GM23338 (cell line): Measurements from ENCODE around the gene PARD3. TPM values are rescaled to one million over a fixed set of nuclear protein-coding genes. Genes with fewer than 3 reads are reported as not detected.
A peak's percentile ranks its signal among the peaks of the same experiment; 100 is the strongest.

Experiments used
- ATAC-seq: fragments of 200-7000 bp; cut with Tn5 transposase; 3 replicates; pipeline ENCODE4 v1.9.1; 2020
- DNase-seq: peaks from one replicate; pipeline ENCODE4 v3.0.0-alpha.2; 2015; ENCODE audit warnings: low spot score
- H2AFZ ChIP-seq: fragments of 200-600 bp; sonication (generic); 2 replicates; pipeline ENCODE4 v1.8.0; 2016; ENCODE audit warnings: antibody characterized with exemption, mild to moderate bottlenecking, moderate library complexity
- H3F3A ChIP-seq: fragments of 200-600 bp; sonication (generic); replicated peaks from 2 replicates; pipeline ENCODE4 v1.8.0; 2017; ENCODE audit warnings: antibody characterized with exemption, mixed run types, low read depth
- H3K27ac ChIP-seq: fragments of 200-600 bp; sonication (generic); 2 replicates; pipeline ENCODE4 v1.6.1; 2016; ENCODE audit warnings: low read depth
- H3K27me3 ChIP-seq: fragments of 200-600 bp; sonication (generic); 2 replicates; pipeline ENCODE4 v1.8.0; 2016; ENCODE audit warnings: mild to moderate bottlenecking, mixed run types, moderate library complexity; ENCODE audit not compliant: insufficient read depth
- H3K36me3 ChIP-seq: fragments of 200-600 bp; sonication (generic); 2 replicates; pipeline ENCODE4 v1.8.0; 2016; ENCODE audit warnings: mild to moderate bottlenecking; ENCODE audit not compliant: insufficient read depth
- H3K4me1 ChIP-seq: fragments of 200-600 bp; sonication (generic); 2 replicates; pipeline ENCODE4 v1.8.0; 2016; ENCODE audit warnings: mild to moderate bottlenecking, moderate library complexity; ENCODE audit not compliant: insufficient read depth
- H3K4me2 ChIP-seq: fragments of 200-600 bp; sonication (generic); 2 replicates; pipeline ENCODE4 v1.7.1; 2017; ENCODE audit warnings: mixed run types
- H3K4me3 ChIP-seq: fragments of 200-600 bp; sonication (generic); 2 replicates; pipeline ENCODE4 v1.6.1; 2016; ENCODE audit warnings: mixed run types
- H3K79me2 ChIP-seq: fragments of 200-600 bp; sonication (generic); replicated peaks from 2 replicates; pipeline ENCODE4 v1.8.0; 2017; ENCODE audit warnings: mild to moderate bottlenecking; ENCODE audit not compliant: insufficient read depth
- H3K9me2 ChIP-seq: fragments of 200-600 bp; sonication (generic); 2 replicates; pipeline ENCODE4 v1.8.0; 2017; ENCODE audit not compliant: insufficient read depth
- H4K20me1 ChIP-seq: fragments of 200-600 bp; sonication (generic); replicated peaks from 2 replicates; pipeline ENCODE4 v1.8.0; 2017; ENCODE audit warnings: mild to moderate bottlenecking; ENCODE audit not compliant: insufficient read depth
- H3K27ac Mint-ChIP-seq: 2 replicates; pipeline ENCODE4 v1.8.0; 2020; ENCODE audit warnings: inconsistent platforms, mild to moderate bottlenecking, moderate library complexity, mixed read lengths
- H3K27me3 Mint-ChIP-seq: 3 replicates; pipeline ENCODE4 v1.8.0; 2022; ENCODE audit warnings: low read depth, mild to moderate bottlenecking, moderate library complexity, mixed read lengths, inconsistent platforms; ENCODE audit not compliant: insufficient read depth, poor library complexity
- H3K36me3 Mint-ChIP-seq: 3 replicates; pipeline ENCODE4 v1.8.0; 2021; ENCODE audit warnings: low read depth, mild to moderate bottlenecking, inconsistent platforms, moderate library complexity, mixed read lengths
- H3K4me1 Mint-ChIP-seq: 3 replicates; pipeline ENCODE4 v1.8.0; 2020; ENCODE audit warnings: mild to moderate bottlenecking, inconsistent platforms, mixed read lengths
- H3K4me3 Mint-ChIP-seq: 3 replicates; pipeline ENCODE4 v1.8.0; 2021; ENCODE audit warnings: moderate library complexity, mild to moderate bottlenecking, inconsistent platforms, mixed read lengths
- H3K9me3 Mint-ChIP-seq: 3 replicates; pipeline ENCODE4 v1.8.0; 2020; ENCODE audit warnings: moderate library complexity, mild to moderate bottlenecking, inconsistent platforms, mixed read lengths
- CREB1 ChIP-seq: fragments of 250-450 bp; sonication (Bioruptor Pico); IDR thresholded peaks from 2 replicates; pipeline ENCODE4 v1.5.0; 2020; ENCODE audit warnings: low read depth, mild to moderate bottlenecking, moderate library complexity
- CTCF ChIP-seq, 2 experiments: fragments of 200-600 bp in 1 of 2; sonication (generic) in 1 of 2; conservative IDR thresholded peaks; 2 replicates each; pipeline versions ENCODE4 v1.5.1 to v1.6.1; 2016 to 2017; ENCODE audit warnings: antibody characterized with exemption in 2 of 2, low read depth in 2 of 2, mild to moderate bottlenecking in 2 of 2, moderate library complexity in 1 of 2
- EZH2 ChIP-seq: fragments of 200-600 bp; sonication (generic); IDR thresholded peaks from one replicate; pipeline ENCODE4 v1.8.0; 2017; ENCODE audit warnings: antibody characterized with exemption, mild to moderate bottlenecking, low read depth; ENCODE audit not compliant: unreplicated experiment
- EZH2phosphoT487 ChIP-seq: fragments of 200-600 bp; sonication (generic); IDR thresholded peaks from one replicate; pipeline ENCODE4 v1.8.1; 2018; ENCODE audit warnings: antibody characterized with exemption; ENCODE audit not compliant: unreplicated experiment
- JUNB ChIP-seq: IDR thresholded peaks from one replicate; pipeline ENCODE4 v1.6.1; 2016; ENCODE audit warnings: antibody characterized with exemption; ENCODE audit not compliant: unreplicated experiment
- NANOG ChIP-seq: IDR thresholded peaks from 2 replicates; pipeline ENCODE4 v1.6.1; 2016; ENCODE audit warnings: antibody characterized with exemption, borderline replicate concordance
- POLR2AphosphoS5 ChIP-seq: IDR thresholded peaks from 2 replicates; pipeline ENCODE4 v1.6.1; 2016; ENCODE audit warnings: antibody characterized with exemption, low read depth
- STAT1 ChIP-seq: IDR thresholded peaks from one replicate; pipeline ENCODE4 v1.6.1; 2016; ENCODE audit warnings: antibody characterized with exemption; ENCODE audit not compliant: unreplicated experiment
- ZNF114 ChIP-seq: fragments of 250-450 bp; sonication (Bioruptor Pico); IDR thresholded peaks from 2 replicates; pipeline ENCODE4 v1.5.0; 2020; ENCODE audit warnings: mild to moderate bottlenecking, moderate library complexity
- ZNF331 ChIP-seq: fragments of 250-450 bp; sonication (Bioruptor Pico); IDR thresholded peaks from 2 replicates; pipeline ENCODE4 v1.5.0; 2020; ENCODE audit warnings: low read depth, mild to moderate bottlenecking, moderate library complexity
- ZNF462 ChIP-seq: fragments of 250-450 bp; sonication (Bioruptor Pico); IDR thresholded peaks from 2 replicates; pipeline ENCODE4 v1.5.0; 2020; ENCODE audit warnings: mild to moderate bottlenecking, moderate library complexity
- polyA plus RNA-seq: library from polyadenylated mRNA; unstranded; fragments of >200 nt; fragmentation: Nextera tagmentation; extraction: Ambion mirVana; gene quantifications from 2 replicates; pipeline ENCODE4 v1.2.1, GENCODE V29; 2016
- total RNA-seq: library from RNA; depleted of rRNA; stranded (reverse); fragments of >200 nt; shearing (Covaris generic); gene quantifications from 2 replicates; pipeline ENCODE4 v1.2.3, GENCODE V29; 2014
- TF ChIP-seq, protein P1 (sequence below): IDR thresholded peaks from one replicate; pipeline ENCODE4 v1.6.1; 2018; ENCODE audit warnings: antibody characterized with exemption; ENCODE audit not compliant: unreplicated experiment
- TF ChIP-seq, protein P2 (sequence below): IDR thresholded peaks from 2 replicates; pipeline ENCODE4 v1.6.1; 2016; ENCODE audit warnings: antibody characterized with exemption

Gene PARD3
- total and polyA plus RNA-seq, 2 experiments from 2014 or later = 30.2 to 51.4 TPM

GRCh38 chr10:34420273-34420672 is 394.8 kb downstream of the PARD3 start:
- no peaks in the 10 kb centered on the region for H3K36me3 Mint-ChIP-seq
- Histone ChIP-seq H3K79me2 (peaks cover 18% of the 10 kb centered on the region), H3F3A (no peaks in the 10 kb centered on the region), H3K27ac (no peak overlapping the region), H3K4me3 (no peak overlapping the region), H3K9me2 (no peaks in the 10 kb centered on the region), H3K4me1 (peaks cover 34% of the 10 kb centered on the region), H3K4me2 (peak overlapping the region; percentile 42), H3K27me3 (no peaks in the 10 kb centered on the region), H4K20me1 (no peaks in the 10 kb centered on the region), H3K36me3 (no peaks in the 10 kb centered on the region), H2AFZ (no peak overlapping the region)
- TF ChIP-seq JUNB = no peak
- TF ChIP-seq EZH2 = no peak
- TF ChIP-seq CREB1 = no peak
- TF ChIP-seq STAT1 = no peak
- TF ChIP-seq, protein P1, sequence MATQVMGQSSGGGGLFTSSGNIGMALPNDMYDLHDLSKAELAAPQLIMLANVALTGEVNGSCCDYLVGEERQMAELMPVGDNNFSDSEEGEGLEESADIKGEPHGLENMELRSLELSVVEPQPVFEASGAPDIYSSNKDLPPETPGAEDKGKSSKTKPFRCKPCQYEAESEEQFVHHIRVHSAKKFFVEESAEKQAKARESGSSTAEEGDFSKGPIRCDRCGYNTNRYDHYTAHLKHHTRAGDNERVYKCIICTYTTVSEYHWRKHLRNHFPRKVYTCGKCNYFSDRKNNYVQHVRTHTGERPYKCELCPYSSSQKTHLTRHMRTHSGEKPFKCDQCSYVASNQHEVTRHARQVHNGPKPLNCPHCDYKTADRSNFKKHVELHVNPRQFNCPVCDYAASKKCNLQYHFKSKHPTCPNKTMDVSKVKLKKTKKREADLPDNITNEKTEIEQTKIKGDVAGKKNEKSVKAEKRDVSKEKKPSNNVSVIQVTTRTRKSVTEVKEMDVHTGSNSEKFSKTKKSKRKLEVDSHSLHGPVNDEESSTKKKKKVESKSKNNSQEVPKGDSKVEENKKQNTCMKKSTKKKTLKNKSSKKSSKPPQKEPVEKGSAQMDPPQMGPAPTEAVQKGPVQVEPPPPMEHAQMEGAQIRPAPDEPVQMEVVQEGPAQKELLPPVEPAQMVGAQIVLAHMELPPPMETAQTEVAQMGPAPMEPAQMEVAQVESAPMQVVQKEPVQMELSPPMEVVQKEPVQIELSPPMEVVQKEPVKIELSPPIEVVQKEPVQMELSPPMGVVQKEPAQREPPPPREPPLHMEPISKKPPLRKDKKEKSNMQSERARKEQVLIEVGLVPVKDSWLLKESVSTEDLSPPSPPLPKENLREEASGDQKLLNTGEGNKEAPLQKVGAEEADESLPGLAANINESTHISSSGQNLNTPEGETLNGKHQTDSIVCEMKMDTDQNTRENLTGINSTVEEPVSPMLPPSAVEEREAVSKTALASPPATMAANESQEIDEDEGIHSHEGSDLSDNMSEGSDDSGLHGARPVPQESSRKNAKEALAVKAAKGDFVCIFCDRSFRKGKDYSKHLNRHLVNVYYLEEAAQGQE = no peak
- TF ChIP-seq NANOG = no peak
- no peak for TF ChIP-seq ZNF462 (CRISPR knock-in tag)
- no peak for TF ChIP-seq POLR2AphosphoS5
- TF ChIP-seq EZH2phosphoT487 = no peak
- no peak for TF ChIP-seq ZNF114
- TF ChIP-seq, protein P2, sequence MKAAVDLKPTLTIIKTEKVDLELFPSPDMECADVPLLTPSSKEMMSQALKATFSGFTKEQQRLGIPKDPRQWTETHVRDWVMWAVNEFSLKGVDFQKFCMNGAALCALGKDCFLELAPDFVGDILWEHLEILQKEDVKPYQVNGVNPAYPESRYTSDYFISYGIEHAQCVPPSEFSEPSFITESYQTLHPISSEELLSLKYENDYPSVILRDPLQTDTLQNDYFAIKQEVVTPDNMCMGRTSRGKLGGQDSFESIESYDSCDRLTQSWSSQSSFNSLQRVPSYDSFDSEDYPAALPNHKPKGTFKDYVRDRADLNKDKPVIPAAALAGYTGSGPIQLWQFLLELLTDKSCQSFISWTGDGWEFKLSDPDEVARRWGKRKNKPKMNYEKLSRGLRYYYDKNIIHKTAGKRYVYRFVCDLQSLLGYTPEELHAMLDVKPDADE = no peak
- no peak for TF ChIP-seq ZNF331
- no peak for TF ChIP-seq CTCF (conservative IDR thresholded peaks at IDR 0.05; ENCODE audit: low read depth in 2 of 2)
- H3K27ac Mint-ChIP-seq = no peak overlapping the region
- ATAC-seq (no peak), DNase-seq (no peak)
- H3K4me1 Mint-ChIP-seq = peaks cover 59% of the 10 kb centered on the region
- H3K27me3 Mint-ChIP-seq = peaks cover 2% of the 10 kb centered on the region
- no peaks in the 10 kb centered on the region for H3K9me3 Mint-ChIP-seq
- H3K4me3 Mint-ChIP-seq = no peak overlapping the region
